ENCODE results near the gene ATP8A2.
"Not testable (repeated sequence)": the region's sequence is repeated elsewhere in the genome, so short reads cannot be mapped to it uniquely, and the experiment has no call there.

ATP8A2 gene

DNA sequence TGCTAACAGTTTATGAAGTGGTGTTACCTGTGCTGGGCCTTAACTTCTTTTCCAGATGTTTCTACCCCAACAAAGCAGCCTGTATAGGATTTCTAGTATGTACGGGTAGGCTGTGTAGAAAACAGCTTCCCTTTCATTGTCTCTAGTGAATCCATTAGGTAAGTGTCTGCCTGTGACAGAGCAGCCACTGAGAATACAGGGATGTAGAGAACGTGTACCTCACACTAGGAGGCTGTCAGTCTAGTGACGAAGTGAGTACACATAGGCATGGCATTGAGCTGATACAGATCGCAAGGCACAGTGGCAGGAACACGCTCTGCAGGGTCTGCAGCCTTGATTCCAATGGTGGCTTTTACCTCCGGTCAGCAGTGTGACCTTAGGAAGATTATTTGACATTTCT, 562.4 kb downstream of the ATP8A2 start:
- no peak for DNase-seq

DNA sequence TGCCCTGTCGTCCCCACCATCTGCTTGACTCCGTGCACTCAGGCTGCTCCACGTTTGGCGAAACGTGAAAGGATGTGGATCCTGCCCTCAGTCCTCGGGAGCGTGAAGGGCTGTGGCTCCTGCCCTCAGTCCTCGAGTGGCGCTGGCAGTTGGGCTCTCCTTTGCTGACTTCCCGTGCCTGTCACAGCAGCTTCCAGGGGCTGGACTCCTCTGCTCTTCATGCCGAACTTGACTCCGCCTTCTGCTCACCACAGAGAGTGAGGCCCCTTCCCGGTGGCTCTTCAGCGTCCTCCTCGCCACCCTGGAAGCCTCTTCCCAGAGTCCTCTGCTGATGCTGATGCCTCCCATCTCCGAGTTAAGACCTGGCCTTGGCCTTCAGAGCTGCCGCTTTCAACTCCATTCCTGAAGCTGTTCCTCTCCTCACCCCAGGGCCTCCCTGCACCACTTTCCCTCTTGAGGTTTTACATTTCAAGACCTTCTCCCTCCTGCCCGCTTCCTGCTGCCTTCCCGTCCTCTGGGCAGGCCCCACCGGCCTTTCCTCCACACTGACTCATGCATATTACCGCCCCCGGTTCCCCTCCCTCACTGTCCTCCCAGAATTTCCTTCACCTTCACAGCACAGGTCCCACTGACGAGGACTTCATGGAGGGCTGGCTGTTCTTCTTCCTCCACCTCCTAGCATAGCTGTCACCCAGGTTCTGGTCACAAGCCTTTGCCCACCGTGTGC, 568.4 kb downstream of the ATP8A2 start:
- no peak for DNase-seq

DNA sequence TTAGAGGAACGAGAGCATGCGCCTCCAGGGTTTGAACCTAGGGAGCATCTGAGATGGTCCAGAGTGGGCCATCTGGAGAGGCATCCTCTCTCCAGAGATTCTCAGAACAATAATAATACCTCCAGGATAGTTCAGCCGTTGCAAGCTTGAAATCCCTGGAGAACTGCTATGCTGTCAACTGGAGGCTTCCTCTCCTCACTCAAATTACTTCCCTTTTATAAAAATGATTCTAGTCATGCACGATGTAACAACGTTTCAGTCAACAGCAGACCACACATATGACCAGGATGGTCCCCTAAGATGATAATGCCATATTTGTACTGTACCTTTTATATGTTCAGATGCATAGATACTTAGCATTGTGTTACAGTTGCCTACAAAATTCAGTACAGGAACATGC, 571.3 kb downstream of the ATP8A2 start:
- no peak for DNase-seq

DNA sequence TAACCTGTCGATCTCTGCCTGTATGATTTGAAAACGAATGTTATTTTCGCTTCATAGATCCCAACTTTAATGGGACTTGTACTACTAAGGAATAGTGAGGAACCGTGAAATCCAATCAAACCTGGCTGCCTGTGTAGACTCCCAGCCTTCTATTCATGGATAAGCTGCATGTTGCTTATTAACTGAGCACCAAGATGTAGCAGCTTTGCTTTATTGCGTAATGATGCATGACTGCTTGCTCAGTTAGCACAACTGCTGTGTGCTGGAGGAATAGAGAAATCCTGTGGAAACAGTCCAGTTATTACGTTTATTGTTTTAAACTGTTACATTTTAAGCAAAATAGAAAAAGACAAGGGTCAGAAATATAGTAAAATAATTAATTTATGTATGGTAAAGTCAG, 571.9 kb downstream of the ATP8A2 start:
- DNase-seq: no peak

DNA sequence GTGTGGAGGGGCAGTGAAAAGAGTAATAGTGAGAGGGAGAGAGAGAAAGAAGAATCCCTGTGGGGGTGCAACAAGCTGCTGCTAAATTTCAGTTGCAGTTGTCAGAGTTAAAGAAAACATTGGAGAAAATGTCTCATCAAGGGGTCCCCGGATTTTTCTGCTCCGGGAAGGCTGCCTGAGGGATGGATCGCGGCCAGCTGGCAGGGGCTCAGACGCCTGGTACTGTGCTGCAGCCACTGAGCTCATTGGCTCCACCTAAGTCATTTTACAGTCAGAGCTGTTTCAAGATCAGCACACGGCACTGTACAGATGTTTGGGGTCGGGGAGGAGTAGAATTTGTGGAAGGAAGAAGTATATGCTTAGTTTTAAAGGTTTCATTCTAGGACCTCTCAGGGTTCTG, 573.8 kb downstream of the ATP8A2 start:
- no peak for DNase-seq

DNA sequence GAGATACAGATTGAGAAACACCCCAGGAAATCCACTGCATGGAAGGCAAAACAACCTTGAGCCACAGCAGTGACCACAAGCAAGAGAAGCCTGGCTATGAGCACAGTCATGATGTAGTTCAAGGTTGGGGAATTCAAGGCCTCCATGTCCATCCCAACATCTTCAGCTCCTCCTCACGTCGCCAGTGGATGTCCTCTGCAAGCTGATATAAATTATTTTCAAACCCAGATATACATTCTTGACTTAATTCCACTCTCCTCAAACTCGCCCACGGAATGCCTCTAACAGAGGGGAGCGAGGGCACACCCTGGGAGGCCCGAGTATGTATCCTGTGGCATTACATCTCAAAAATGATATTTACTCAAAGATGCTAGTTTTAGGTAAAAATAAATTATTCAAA, 574.5 kb downstream of the ATP8A2 start:
- no peak for DNase-seq

DNA sequence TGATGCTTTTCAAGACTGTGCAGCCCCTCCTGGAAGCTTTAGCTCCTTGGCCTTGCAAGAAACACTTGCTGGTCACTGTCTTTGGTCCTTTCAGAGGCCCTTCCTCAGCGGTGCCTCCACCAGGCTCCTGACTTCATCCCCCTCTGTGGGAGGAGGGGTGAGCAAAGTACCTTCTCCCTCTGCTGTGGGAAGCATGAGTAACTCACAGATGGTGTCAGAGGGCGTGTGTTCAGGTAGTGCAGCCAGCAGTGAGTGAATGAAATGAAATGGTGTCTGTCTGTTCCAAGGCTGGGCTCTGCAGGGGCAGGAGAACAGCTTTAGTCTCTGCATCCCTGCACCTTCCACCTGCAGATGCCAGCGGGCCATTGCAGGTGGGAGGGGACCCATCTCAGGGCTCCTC, 577.1 kb downstream of the ATP8A2 start:
- no peak for DNase-seq

DNA sequence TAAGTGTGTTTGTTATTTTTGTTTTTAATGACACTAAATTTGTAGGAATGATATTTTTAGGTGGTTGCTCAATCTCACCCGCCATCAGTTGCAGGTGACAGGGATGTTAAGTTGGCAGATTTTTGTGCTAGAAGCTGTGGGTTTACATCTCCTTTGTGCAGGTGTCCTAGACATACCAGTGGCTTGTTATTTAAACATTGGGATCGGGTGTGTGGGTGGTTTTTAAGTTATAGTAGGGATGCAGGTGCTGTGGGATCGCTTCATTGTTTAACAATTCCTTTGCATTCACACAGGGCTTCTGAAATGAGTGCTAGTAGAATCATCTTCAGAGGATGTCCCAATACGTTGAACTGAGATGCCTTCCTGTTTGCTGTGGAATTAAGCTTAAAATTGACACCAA, 580.1 kb downstream of the ATP8A2 start:
- DNase-seq: no peak

DNA sequence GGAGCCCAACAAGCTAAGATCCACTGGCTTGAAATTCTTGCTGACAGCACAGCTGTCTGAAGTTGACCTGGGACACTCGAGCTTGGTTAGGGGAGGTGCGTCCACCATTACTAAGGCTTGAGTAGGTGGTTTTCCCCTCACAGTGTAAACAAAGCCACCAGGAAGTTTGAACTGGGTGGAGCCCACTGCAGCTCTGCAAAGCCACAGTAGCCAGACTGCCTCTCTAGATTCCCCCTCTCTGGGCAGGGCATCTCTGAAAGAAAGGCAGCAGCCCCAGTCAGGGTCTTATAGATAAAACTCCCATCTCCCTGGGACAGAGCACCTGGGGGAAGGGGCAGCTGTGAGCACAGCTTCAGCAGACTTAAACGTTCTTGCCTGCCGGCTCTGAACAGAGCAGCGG, 582.3 kb downstream of the ATP8A2 start:
- DNase-seq: not testable (repeated sequence)

DNA sequence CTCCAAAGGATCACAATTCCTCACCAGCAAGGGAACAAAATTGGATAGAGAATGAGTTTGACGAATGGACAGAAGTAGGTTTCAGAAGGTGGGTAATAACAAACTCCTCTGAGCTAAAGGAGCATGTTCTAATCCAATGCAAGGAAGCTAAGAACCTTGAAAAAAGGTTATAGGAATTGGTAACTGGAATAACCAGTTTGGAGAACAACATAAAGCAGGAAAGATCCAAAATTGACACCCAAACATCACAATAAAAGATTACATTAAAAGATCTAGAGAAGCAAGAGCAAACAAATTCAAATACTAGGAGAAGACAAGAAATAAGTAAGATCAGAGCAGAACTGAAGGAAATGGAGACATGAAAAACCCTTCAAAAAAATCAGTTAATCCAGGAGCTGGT, 583.2 kb downstream of the ATP8A2 start:
- not testable (repeated sequence) for DNase-seq

DNA sequence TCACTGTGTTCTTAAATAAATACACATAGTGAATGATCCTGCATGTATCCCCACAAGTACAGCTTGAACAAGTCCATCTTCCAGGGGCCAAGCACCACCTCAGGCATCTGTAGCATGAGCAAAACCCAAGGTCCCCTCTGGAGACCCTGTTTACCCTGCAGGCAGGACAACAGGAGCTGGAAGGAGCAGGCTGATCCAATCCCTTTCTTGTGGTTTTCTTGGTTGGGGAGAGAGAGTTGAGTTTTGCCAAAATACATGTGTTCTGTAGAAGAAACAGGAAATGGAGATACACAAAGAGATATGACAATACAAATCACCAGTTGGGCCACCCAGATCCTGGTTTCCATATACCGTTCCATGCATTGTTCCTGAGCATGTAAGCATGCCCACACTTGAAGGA, 587.2 kb downstream of the ATP8A2 start:
- peak in 1 of 5 experiments; percentile 13 for DNase-seq

DNA sequence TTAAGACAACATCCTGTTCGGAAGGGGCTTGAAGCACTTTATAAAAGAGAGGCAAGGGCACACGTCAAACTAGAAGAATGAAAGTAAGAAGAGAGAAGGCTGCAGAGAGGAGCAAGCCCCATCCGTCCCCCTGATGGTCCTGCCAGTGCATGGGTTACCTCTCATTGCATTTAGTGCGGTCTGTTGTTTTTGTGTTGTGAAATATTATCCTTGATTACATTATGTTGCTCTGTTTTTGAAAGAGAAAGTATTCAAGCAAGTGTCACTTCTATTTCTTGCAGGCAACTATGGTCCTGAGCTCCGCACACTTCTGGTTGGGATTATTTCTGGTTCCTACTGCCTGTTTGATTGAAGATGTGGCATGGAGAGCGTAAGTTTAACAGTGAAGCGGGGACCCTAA, 589.5 kb downstream of the ATP8A2 start:
- DNase-seq: no peak

DNA sequence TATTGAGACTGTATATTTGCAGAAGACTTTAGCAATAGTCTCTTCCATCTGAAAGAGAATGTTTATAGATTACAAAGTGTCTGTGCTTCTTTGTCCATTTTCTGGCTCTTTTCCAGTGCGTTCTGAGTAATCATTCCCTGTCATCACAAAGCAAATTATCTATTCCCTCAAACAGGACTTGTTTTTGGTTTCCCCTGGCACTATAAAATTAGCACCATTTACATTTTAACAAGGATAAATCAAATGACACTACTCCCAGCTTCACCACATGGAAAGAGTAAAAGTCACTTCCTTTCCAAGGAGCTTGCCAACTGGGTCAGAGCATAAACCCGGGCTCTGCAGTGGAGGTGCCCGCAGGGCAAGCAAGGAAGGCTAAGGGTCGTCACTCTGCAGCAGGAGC, 591.9 kb downstream of the ATP8A2 start:
- DNase-seq: no peak

DNA sequence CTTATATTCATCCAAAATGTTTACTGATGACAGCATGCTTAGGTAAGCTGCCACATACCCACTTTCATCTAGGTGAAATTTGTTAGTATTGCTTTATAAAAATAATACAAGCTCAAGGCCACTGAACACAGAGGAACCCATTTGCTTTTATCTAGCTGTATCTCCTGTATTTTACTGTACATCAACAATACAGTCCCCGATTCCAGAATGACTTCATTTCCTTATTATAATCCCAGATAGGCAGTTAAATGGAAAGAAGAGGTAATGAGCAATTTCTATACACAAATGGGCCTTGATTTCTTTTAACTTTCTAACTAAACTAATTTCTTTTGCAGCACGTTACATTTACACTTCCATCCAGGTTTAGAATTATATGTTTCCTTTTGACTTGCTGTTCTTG, 593.8 kb downstream of the ATP8A2 start:
- DNase-seq: no peak

DNA sequence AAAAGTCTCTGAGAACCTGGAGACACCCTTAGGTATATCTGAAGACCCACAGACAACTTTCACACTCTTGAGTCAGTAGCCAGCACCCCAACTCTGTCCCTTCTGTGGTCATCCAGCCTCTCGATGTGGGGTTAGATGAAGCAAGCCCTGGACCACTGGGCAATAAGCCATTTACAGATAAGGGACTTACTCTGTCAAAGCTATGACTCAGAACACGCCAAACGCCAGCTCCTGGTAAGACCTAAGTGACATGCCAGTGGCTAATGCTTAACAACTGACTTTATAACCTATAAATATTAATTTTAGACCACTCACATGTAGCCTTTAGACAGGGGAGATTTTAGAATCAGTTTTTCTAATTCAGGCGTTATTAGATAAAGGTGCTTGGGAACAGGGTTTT, 594.3 kb downstream of the ATP8A2 start:
- DNase-seq: no peak

DNA sequence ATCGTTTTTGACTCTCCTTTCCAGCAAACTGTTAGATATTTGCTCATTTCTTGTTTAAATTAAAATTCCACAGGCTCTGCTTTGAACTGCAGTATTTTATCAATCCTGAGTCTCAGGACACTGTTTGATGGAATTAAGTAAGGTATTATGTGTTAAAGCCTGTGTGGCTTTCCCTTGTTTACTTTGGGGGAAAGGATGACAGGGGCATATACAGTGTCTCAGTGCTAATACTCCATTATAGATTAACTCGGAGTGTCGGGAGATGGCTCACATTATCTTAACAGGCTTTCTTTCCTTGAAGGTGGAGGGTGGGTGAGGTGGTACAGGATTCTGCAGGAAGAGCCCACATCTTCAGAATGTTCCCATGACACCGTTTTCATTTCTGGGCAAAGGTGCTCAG, 595.4 kb downstream of the ATP8A2 start:
- DNase-seq: no peak

DNA sequence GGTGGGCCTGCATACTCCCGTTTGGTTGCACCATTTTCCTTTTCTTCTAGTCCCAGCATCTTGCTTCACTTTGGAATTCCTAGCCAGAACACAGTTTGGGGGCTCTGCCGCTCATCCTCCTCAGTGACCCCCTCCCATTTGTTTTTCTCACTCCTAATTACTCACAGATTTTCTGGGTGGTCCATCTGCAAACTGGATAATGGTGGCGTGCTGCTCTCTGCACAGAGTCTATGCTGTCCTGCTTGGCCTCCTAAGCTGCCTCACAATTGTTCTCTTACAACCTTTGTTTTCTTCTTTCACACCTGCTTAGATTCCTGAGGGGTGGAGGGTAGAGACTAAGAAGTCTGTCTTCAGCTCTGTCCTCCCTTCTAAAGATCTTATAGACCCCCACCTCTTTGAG, 599.3 kb downstream of the ATP8A2 start:
- no peak for DNase-seq

DNA sequence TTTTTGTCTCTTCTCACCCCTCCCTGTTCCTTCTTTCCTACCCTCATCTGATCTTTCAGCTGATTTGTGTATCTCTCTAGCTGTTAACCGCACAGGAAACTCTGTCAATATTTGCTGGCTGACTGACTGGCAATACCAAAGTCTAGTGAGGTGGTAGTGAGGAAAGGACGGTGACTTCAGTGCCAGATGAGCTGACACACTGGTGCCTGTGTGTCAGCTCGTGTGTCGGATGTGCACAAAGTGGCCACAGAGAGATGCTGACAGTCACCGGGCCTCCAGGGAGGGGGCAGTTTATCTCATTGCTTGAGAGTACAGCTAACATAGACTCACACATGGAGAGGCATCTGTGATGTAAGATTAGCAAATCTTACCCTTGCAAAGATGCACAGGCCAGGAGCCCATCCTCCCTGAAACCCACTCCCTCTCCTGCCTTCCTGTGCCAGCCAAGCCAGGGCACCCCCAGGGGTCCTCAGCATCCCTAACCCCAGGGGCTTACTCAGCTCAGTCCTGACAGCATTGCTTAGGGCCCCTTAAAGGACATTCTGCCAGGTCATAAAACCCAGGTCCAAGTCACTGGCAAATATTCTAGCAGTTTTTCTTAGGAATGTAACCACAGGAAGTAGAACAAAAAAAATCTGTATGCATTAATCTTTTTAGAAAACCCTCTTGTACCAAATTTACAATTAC, 599.8 kb downstream of the ATP8A2 start:
- peak in 2 of 5 experiments; percentile 54 to 88 for DNase-seq

DNA sequence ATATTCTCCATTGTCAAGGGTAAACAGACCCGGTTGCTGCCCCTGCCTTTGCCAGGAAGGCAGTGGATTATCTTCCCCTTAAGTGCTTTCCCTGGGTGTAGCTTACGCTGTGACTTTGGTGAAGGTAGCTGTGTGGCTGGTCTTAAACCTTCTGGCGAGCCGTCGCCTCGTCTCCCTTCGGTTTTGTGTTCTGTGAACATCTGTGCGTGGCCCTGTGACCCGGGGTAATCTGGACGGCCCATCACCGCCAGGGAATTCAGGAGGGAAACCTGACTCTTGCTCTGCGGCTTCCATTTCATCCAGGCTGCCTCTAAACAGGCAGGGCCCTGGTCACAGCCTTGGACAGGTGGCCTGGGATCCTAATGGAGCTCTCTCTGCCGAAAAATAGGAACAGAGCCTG, 601.3 kb downstream of the ATP8A2 start:
- DNase-seq: no peak

DNA sequence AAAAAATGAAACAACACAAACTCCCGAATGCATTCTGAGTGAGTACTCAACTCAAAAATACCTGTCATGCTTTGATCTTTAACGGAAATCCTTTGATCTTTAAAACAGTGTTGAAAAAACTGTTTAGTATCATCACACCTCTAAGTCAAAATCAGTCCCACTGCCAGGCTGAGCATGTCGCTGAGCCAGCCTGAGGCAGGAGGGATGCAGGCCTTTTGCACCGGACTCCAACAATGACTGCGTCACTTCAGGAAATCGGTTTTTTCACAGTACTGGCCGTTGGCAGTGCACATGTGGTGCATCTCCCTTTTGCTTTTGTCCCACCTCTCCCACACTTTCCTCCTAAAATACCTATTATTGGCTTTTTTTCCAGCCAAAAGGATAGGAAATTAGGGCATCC, 601.8 kb downstream of the ATP8A2 start:
- DNase-seq: peak in 2 of 5 experiments; percentile 20 to 58

DNA sequence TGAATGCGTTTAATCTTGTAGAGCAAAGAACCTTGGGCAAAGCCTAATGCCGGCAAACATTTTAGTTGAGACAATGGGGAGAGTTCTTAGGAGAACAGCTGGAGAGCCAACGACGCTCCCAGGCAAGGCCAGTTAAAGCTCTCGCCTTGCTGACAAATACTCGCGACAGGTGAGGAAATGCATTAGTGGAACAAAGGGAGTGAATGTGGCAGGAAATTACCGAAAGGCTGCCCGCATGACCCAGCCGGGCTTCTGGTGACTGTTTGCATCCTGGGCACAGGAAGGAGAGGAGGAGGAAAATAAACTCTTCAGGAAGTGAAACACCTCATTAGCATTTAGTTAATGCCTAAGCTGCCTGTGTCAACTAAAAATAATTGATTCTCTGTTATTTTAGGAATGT, 605.4 kb downstream of the ATP8A2 start:
- no peak for DNase-seq

DNA sequence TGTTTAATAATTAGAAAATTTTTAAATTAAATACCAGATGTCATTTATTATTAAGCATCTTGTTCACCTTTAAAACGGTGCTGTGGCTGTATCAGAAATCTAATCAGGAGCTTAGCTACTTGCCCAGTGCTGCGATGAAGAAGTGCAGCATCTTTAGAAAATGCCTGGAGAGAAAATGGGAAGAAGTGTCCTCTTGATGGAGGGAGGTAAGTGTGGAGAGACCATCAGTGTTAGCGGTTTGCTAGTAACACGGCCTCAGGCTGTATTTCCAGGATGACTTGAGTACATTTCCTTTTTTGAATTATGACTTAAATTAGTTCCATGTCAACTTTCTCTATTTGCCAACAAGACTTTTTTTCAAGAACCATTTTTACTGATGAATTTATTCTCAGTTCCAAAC, 605.9 kb downstream of the ATP8A2 start:
- no peak for DNase-seq

DNA sequence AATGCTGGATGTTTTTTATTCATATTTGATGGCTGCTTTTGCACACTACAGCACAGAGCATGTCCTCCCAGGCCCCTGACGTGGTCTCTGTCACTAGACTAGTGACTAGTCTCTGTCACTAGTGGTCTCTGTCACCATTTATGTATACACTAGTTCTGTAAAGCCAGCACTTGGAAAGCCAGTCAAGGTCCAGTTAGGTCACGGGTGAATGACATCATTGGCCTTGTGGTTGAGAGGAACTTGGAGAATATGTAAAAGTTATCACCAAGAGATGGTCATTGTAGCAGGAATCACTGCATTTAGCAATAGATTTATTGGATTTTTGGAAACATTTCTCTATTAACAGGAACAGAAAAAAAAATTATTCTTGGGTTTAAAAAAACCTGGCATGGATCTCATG, 607.2 kb downstream of the ATP8A2 start:
- DNase-seq: no peak

DNA sequence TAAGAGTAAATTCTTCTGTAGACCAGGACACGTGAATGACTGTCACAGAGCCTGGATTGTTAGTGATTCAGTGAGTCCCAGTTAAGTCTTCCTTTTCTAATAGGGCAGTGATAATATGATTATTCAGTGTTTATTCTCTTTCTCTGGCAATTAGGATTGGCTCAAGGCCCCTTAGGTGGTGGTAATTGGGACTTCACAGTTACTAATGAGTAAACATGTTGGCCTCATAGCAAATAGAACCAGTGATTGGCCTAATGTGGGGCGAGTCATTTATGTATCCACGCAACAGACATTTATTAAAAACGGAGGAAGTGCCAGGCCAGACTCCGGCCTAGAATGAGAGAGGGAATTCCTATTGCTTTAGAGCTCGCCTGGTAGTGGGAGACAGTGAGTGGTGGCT, 607.6 kb downstream of the ATP8A2 start:
- no peak for DNase-seq

DNA sequence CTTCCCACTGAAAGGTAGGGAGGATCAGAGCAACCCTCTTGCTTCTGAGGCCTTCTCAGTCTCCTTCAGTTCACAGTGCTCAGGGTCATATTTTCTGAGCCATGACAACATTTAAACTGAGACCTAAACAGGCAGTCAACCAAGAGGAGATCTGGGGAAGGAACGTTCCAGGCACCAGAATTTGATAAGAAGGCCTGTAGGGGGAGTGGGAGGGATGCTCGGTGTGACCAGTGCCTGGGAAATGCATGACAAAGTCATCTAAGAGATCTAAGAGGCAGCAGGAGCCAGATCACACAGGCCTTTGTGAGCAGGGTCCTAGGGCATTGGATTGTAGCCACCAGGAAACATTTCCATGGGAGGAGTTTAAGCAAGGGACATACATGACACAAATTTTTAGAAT, 608.5 kb downstream of the ATP8A2 start:
- DNase-seq: no peak
